ENCODE data around the gene PML. TPM values are rescaled to one million over a fixed set of nuclear protein-coding genes. Genes with fewer than 3 reads are reported as not detected.

Gene PML
- total RNA-seq, 1 donor: 31.9 TPM

DNA sequence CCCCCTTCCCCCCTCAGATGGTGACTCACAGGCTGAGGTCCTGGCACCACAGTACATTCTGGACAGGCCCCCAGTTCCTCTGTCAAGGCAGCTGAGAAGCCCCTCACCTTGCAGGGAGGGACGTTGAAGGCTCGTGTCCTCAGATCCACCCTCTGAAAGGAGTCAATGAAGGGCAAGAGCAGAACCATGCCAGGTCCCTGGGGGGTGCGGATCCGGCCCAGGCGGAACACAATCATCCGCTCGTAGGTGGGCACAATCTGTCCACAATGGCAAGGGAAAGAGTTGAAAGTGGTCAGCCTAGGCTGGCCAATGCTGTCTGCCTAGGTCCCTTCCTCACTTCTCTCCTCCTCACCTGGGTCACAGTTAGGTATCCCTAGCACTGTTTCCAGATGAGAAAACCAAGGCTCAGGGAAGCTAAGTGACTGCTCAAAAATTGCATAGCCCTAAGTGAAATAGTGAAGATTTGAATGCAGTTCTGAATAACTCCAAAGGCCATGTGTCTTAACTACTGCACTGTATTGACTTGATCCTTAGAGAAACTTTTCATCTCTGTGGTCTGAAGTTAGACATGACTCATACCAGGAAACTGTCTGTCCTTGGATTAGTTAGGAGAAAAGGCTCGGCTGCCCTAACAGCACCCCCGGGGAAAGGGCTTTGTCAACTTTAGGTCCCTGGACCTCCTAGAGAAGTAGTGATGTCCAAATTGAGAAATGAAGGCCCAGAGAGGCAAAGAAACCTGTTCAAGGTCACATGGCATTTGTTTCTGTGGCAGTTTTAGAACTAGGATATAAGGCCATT is 5.3 kb upstream of the PML start:
- H3K4me3 ChIP-seq (ENCODE audit: low read depth, low read length): no peak overlapping the region
- TF ChIP-seq, protein P1, sequence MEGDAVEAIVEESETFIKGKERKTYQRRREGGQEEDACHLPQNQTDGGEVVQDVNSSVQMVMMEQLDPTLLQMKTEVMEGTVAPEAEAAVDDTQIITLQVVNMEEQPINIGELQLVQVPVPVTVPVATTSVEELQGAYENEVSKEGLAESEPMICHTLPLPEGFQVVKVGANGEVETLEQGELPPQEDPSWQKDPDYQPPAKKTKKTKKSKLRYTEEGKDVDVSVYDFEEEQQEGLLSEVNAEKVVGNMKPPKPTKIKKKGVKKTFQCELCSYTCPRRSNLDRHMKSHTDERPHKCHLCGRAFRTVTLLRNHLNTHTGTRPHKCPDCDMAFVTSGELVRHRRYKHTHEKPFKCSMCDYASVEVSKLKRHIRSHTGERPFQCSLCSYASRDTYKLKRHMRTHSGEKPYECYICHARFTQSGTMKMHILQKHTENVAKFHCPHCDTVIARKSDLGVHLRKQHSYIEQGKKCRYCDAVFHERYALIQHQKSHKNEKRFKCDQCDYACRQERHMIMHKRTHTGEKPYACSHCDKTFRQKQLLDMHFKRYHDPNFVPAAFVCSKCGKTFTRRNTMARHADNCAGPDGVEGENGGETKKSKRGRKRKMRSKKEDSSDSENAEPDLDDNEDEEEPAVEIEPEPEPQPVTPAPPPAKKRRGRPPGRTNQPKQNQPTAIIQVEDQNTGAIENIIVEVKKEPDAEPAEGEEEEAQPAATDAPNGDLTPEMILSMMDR (IDR thresholded peaks at IDR 0.05; ENCODE audit: insufficient read depth, low read length): no peak
- peak; percentile 79 for DNase-seq (ENCODE audit: low read depth)

DNA sequence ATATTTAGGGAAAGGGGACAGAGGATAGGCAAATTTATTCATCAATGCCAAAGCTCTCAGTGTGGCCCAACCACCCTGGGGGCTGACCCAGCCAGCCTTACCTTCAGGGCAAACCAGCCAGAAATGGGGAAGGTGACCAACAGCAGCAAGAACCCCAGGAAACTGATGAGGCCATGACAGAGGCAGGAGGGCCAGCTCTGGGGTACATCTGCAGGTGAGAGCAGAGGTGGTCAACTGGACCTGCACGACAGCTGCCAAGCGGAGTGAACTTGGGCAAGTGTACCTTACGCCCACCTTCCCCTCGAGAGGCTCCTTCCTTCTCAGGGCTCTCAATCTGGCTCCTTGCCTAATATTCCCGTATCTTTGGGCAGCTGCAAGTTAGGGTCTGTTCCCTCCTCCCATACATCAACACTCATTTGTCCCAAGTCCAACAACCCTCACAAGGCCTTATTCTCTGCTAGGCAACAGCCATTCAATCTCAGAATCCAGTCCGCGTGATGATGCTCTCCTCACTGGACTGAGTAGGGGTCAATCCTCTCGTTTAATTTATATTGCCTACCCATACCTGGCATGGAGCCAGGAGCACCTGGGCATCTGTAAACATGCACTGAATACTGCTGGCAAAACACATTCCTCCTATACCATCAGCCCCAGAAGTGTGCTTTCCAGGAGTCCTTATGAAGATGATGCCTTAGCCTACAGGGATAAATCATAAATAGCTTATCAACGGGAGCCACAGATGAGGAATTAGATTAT is 4.1 kb upstream of the PML start:
- TF ChIP-seq, protein P1 (IDR thresholded peaks at IDR 0.05; ENCODE audit: insufficient read depth, low read length): no peak
- DNase-seq (ENCODE audit: low read depth): no peak
- no peak overlapping the region for H3K4me3 ChIP-seq (ENCODE audit: low read depth, low read length)

DNA sequence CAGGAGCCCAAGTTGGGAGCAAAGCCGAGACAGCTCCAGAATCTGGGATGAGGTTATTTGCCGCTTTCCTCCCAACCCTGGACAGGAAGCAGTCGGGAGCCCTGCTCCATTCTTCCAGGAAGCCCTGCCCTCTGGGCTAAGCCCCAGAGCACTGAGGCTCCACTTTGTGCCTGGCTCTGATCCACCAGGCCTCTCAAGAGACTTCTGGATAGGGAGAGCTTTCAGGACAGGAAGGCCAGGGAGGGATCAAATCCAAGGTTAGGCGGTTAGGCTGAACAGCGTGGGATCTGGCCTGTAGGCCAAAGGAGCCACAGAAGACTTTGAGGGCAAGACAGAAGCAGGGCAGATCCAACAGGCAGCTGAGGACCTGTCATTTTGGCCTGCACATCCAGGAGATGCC is 3.3 kb upstream of the PML start:
- H3K4me3 ChIP-seq (ENCODE audit: low read depth, low read length): peak overlapping the region; percentile 70
- peak; percentile 93 for DNase-seq (ENCODE audit: low read depth)
- TF ChIP-seq, protein P1 (IDR thresholded peaks at IDR 0.05; ENCODE audit: insufficient read depth, low read length): no peak

DNA sequence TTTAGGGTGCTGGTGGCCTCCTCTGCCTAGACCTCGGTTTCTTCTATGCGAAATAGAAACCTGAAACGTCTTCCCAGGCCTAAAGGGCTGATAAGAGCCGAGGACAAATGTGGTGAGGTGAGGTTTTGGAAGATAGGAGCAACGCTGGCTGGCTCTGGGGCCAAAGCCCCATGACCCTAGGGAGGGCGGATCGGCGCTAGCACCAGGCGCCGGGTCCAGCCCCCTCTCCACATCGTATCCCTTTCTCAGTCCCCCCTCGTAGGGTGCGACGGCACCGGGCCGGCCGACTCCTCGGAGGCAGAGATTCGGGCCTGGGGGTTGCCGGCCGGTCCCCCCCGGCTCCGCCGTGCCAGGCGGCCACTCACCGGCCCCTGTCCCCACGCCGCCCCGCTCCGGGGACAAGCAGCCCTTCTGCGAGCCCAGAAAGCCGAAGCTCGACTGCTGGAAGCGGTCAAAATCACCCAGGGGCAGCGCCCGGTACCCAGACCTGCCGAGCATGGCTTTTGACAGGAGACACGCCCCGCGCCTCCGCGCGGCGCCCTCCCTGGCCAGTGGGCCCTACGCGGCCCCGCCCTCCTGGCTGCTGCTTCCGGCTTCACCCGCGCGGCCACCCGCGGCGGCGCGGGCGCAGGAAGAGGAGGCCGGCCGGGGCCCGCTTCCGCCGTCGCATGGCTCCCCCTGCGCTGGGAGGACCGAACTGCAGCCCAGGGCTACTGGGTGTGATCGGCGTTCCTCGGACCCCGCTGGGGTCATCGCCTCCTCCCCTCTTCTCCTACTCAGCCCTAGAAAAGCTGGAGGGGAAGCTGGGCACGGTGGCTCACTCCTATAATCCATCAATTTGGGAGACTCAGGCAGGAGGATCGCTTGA is 2.6 kb upstream of the PML start, which contains the start of gene STOML1:
Gene STOML1 (minus strand): TSS at position 570 of the 868 bp plus-strand sequence. CDS start 72 bp downstream, at position 498.
- peak within 1 kb of the TSS; percentile 70 for H3K4me3 ChIP-seq (ENCODE audit: low read depth, low read length)
- TF ChIP-seq, protein P1 (IDR thresholded peaks at IDR 0.05; ENCODE audit: insufficient read depth, low read length): peak; percentile 83
- DNase-seq (ENCODE audit: low read depth): peak; percentile 90

DNA sequence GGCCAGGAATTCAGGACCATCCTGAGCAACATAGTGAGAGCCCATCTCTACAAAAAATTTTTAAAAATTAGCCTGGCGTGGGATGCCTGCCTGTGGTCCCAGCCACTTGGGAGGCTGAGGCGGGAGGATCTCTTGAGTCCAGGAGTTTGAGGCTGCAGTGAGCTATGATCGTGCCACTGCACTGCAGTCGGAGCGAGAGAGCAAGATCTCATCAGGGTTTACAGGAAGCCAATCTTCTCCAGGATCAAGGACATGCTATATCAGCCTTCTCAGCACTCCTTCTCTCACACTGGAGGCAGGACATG is 2.0 kb upstream of the PML start:
- peak overlapping the region; percentile 49 for H3K4me3 ChIP-seq (ENCODE audit: low read depth, low read length)
- no peak for DNase-seq (ENCODE audit: low read depth)
- TF ChIP-seq, protein P1 (IDR thresholded peaks at IDR 0.05; ENCODE audit: insufficient read depth, low read length): no peak

DNA sequence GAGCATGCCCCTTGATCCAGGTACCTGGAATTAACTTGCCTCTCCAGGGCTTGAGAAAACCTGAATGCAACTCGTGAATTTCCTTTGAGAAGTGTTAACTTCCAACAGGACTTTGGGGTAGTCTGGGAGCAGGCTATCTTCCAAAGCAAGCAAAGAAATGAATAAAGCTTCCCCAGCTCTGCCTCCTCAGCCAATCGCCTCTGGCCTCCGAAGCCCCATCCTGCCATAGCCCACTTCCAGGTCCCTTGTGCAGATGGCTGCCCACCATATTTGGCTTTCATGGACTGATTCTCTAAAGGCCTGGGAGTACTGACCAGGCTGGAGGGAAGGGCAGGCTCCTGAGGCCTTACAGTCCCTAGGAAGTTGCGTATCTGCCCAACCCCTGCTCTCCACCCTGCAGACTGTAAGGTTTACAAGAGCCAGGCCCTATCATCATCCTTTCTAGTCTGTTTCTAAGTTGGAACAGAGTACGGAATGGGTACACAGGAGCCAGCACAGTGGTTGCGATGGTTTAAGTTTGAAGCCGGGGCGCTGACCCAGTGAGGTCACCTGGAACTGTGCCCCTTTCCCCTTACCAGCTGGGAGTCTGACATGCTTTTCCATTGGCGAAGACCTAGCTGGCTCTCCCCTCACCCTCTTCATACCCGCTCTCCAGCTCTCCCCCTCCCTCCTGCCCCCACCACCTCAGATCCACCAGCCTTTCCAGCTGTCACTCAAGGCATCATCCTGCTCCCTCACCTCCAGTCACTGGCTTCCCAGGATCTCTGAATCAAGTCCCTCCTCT is 1.1 kb upstream of the PML start:
- no peak for DNase-seq (ENCODE audit: low read depth)
- TF ChIP-seq, protein P1 (IDR thresholded peaks at IDR 0.05; ENCODE audit: insufficient read depth, low read length): no peak
- peak overlapping the region; percentile 72 for H3K4me3 ChIP-seq (ENCODE audit: low read depth, low read length)
